Measurements from ENCODE around the gene TBC1D16. TPM values are rescaled to one million over a fixed set of nuclear protein-coding genes. Genes with fewer than 3 reads are reported as not detected.

The TBC1D16 gene
- total and polyA plus RNA-seq, 4 donors = 7.3 to 48.5 (median 16.5) TPM

DNA sequence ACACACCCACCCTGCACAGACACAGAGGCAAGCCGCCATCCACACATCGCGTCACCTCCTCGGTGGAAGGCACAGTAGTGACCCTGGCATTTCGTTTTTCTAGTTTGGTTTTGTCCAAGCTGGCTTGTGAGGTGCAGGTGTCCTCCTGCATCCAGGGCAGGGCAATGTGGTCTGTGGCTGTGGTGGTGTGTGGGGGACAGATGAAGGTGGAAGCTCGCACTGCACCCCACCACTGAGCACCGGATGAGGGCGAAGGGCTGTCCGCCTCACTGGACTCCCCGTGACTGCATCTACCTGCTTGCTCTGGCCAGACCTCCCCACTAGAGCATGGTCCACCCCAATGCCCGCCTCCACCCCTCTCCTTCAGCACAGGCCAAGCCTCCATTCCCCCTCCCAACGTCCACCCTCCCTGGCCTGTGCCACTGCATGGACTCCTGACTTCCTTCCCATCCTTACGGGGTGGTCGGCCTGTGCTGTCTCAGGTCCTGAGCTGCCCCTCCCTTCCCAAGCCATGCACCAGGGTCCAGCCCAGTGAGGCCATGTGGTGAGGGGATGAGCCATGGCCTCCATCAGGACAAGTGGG lies 117.7 kb downstream of the TBC1D16 start:
- no peak for DNase-seq
- peaks cover 0 to 7% (median 4%) of the 10 kb centered on the region in 5 donors for H3K4me1 ChIP-seq (ENCODE audit: control insufficient read depth in 5 of 5, insufficient read depth in 5 of 5, low read length in 5 of 5)
- no peak overlapping the region for H3K4me3 ChIP-seq
- no peaks in the 10 kb centered on the region for H3K36me3 ChIP-seq (ENCODE audit: control insufficient read depth in 4 of 4, insufficient read depth in 4 of 4, low read length in 4 of 4)
- H3K27ac ChIP-seq (ENCODE audit: low read depth in 1 of 2, low read length in 1 of 2) = no peak overlapping the region
- TF ChIP-seq CTCF (IDR thresholded peaks at IDR 0.05; ENCODE audit: control extremely low read depth, extremely low read depth) = no peak
- 90 to 92% methylated on average over 14 of the region's 14 CpGs for WGBS, 2 donors
- no peak for ATAC-seq (ENCODE audit: insufficient read depth, low FRiP score)
- no peak overlapping the region for H3K9ac ChIP-seq (ENCODE audit: insufficient read depth in 1 of 2, low read length in 2 of 2)
- H3K27me3 ChIP-seq (ENCODE audit: control insufficient read depth in 3 of 3, insufficient read depth in 3 of 3, low read length in 2 of 3) = peaks cover 0 to 4% (median 0%) of the 10 kb centered on the region in 3 donors
- H3K9me3 ChIP-seq (ENCODE audit: control insufficient read depth in 4 of 4, insufficient read depth in 3 of 4, low read length in 3 of 4) = peaks cover 0 to 1% (median 0%) of the 10 kb centered on the region in 4 donors

- 89 to 91% methylated on average over 18 of the region's 18 CpGs for WGBS, 2 donors
- Histone ChIP-seq H3K4me1 (ENCODE audit: control insufficient read depth in 5 of 5, insufficient read depth in 5 of 5, low read length in 5 of 5) (peaks cover 0 to 7% (median 4%) of the 10 kb centered on the region in 5 donors), H3K9ac (ENCODE audit: insufficient read depth in 1 of 2, low read length in 2 of 2) (no peak overlapping the region), H3K27ac (ENCODE audit: low read depth in 1 of 2, low read length in 1 of 2) (no peak overlapping the region), H3K36me3 (ENCODE audit: control insufficient read depth in 4 of 4, insufficient read depth in 4 of 4, low read length in 4 of 4) (no peaks in the 10 kb centered on the region), H3K9me3 (ENCODE audit: control insufficient read depth in 4 of 4, insufficient read depth in 3 of 4, low read length in 3 of 4) (peaks cover 0 to 1% (median 0%) of the 10 kb centered on the region in 4 donors), H3K27me3 (ENCODE audit: control insufficient read depth in 3 of 3, insufficient read depth in 3 of 3, low read length in 2 of 3) (peaks cover 0 to 4% (median 0%) of the 10 kb centered on the region in 3 donors), H3K4me3 (no peak overlapping the region)
- DNase-seq (no peak), ATAC-seq (ENCODE audit: insufficient read depth, low FRiP score) (no peak)
- TF ChIP-seq CTCF (IDR thresholded peaks at IDR 0.05; ENCODE audit: control extremely low read depth, extremely low read depth) = no peak
Measured at GRCh38 chr17:79916991-79917901, 118.4 kb downstream of the TBC1D16 start.

GRCh38 chr17:79916506-79916905 lies 119.2 kb downstream of the TBC1D16 start:
- TF ChIP-seq CTCF (IDR thresholded peaks at IDR 0.05; ENCODE audit: control extremely low read depth, extremely low read depth) = no peak
- Histone ChIP-seq H3K27ac (ENCODE audit: low read depth in 1 of 2, low read length in 1 of 2) (no peak overlapping the region), H3K36me3 (ENCODE audit: control insufficient read depth in 4 of 4, insufficient read depth in 4 of 4, low read length in 4 of 4) (no peaks in the 10 kb centered on the region), H3K4me3 (no peak overlapping the region), H3K27me3 (ENCODE audit: control insufficient read depth in 3 of 3, insufficient read depth in 3 of 3, low read length in 2 of 3) (peaks cover 0 to 4% (median 0%) of the 10 kb centered on the region in 3 donors), H3K9me3 (ENCODE audit: control insufficient read depth in 4 of 4, insufficient read depth in 3 of 4, low read length in 3 of 4) (peaks cover 0 to 1% (median 0%) of the 10 kb centered on the region in 4 donors), H3K4me1 (ENCODE audit: control insufficient read depth in 5 of 5, insufficient read depth in 5 of 5, low read length in 5 of 5) (peaks cover 0 to 7% (median 4%) of the 10 kb centered on the region in 5 donors), H3K9ac (ENCODE audit: insufficient read depth in 1 of 2, low read length in 2 of 2) (no peak overlapping the region)
- no peak for ATAC-seq (ENCODE audit: insufficient read depth, low FRiP score)
- WGBS, 2 donors = 84 to 87% methylated on average over 6 of the region's 6 CpGs
- DNase-seq = no peak

Measured in lung (tissue), 12 donors.